ENCODE measurements around the gene JAKMIP2. TPM values are rescaled to one million over a fixed set of nuclear protein-coding genes. Genes with fewer than 3 reads are reported as not detected.

JAKMIP2 gene
- total RNA-seq, 1 donor from 2014 or later = 2.0 TPM

DNA sequence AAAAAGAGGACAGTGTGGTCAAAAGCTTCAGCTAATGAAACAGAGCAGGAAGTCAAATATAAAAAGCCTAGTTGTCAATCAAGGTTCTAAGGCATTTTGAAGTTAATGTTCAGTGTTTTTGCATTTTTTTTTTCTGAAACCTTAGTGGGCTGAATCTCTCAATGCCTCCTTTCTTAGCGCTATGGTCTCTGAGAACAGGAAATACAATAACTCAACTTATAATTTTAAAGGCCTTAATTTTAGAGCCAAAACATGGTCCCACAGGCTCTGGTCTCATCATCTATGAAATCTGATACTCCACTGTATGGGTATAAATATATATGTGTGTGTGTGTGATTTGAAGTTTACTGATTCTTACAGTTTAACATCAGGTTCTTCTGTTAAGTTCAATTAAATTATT lies 209.3 kb downstream of the JAKMIP2 start:
- TF ChIP-seq, protein P1, sequence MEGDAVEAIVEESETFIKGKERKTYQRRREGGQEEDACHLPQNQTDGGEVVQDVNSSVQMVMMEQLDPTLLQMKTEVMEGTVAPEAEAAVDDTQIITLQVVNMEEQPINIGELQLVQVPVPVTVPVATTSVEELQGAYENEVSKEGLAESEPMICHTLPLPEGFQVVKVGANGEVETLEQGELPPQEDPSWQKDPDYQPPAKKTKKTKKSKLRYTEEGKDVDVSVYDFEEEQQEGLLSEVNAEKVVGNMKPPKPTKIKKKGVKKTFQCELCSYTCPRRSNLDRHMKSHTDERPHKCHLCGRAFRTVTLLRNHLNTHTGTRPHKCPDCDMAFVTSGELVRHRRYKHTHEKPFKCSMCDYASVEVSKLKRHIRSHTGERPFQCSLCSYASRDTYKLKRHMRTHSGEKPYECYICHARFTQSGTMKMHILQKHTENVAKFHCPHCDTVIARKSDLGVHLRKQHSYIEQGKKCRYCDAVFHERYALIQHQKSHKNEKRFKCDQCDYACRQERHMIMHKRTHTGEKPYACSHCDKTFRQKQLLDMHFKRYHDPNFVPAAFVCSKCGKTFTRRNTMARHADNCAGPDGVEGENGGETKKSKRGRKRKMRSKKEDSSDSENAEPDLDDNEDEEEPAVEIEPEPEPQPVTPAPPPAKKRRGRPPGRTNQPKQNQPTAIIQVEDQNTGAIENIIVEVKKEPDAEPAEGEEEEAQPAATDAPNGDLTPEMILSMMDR (IDR thresholded peaks at IDR 0.05) = no peak
- H3K36me3 Mint-ChIP-seq (ENCODE audit: low read depth) = no peaks in the 10 kb centered on the region
- intact Hi-C loops (cut with micrococcal nuclease) = no loop called here
- ChIA-PET CTCF (no interaction called here), POLR2A (no interaction called here)
- no peak for DNase-seq
- no peak overlapping the region for H3K4me3 Mint-ChIP-seq
- H3K27ac Mint-ChIP-seq = no peak overlapping the region
- H3K9me3 Mint-ChIP-seq = no peaks in the 10 kb centered on the region
- H3K27me3 Mint-ChIP-seq = peaks cover 2% of the 10 kb centered on the region
- ATAC-seq (ENCODE audit: low read depth) = no peak
- H3K4me1 Mint-ChIP-seq = no peaks in the 10 kb centered on the region

DNA sequence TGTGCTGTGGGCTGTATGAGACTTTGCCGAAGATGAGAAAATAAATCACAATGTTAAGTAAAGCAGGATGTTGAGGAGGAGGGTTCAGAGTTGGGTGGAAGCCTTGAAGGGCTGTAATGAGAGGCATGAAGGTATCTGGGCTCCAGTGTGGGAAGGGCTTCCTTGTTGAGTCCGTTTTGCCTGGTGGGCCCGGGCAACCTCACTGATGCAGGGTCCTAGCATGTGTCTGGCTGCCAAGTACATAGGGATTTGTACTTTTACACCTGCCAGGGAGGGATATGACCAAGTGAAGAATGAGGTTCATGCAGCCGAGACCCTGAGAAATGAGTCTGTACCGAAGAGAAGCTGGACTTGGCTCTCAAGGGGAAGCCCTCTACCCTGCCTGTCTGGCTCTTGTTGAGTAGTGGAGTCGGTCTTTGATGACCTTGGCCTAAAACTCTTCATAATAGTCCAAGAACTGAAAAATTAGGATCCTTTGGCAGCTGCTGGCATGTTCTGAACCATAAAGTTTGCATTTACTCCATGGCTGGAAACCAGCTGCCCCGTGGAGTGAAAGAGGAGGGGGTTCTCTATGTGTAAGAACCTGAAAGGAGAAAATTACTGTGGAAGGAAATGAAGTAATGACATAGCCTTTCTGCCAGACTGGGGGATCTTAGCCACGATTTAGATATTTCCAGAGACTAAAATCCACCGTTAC lies 213.7 kb downstream of the JAKMIP2 start:
- Mint-ChIP-seq H3K4me1 (no peaks in the 10 kb centered on the region), H3K9me3 (no peaks in the 10 kb centered on the region), H3K27me3 (no peaks in the 10 kb centered on the region), H3K36me3 (ENCODE audit: low read depth) (no peaks in the 10 kb centered on the region), H3K27ac (no peak overlapping the region), H3K4me3 (no peak overlapping the region)
- TF ChIP-seq, protein P1 (IDR thresholded peaks at IDR 0.05) = no peak
- CTCF ChIA-PET = no interaction called here
- DNase-seq (no peak), ATAC-seq (ENCODE audit: low read depth) (no peak)
- POLR2A ChIA-PET = no interaction called here
- intact Hi-C loops (cut with micrococcal nuclease) = no loop called here

DNA sequence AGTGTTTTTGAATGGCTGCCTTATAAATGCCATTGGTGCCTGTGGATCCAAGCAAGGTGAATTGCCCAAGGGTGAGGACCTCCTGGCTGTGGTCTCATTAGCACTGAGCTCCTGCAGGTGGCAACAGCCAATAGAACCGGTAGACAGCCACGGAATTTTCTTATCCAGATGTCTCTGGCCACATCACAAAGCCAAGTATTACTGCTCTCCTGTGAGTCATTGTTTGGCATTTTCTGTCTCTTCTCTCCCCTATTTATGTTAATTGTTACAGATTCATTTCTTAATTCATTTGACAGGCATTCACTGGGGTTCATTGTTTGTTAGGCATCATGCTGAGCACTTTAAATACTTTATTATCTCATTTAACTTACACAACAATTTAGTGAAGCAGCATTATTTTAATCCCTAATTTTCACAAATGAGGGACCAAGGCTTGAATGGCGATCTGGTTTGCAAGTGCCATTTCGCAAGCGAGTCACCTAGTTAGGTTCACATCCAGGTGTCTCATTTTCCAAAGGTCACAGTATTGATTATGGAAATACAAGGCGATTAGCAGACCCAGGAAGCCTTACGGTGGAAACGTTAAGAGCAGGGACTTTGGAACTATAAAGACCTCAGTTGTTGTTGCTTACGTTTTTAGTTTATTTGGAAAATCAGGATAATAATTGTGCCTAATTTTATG lies 214.5 kb downstream of the JAKMIP2 start:
- no peak for DNase-seq
- Mint-ChIP-seq H3K9me3 (no peaks in the 10 kb centered on the region), H3K4me1 (no peaks in the 10 kb centered on the region), H3K27ac (no peak overlapping the region), H3K36me3 (ENCODE audit: low read depth) (no peaks in the 10 kb centered on the region), H3K27me3 (no peaks in the 10 kb centered on the region), H3K4me3 (no peak overlapping the region)
- ATAC-seq (ENCODE audit: low read depth) = no peak
- ChIA-PET POLR2A (no interaction called here), CTCF (no interaction called here)
- intact Hi-C loops (cut with micrococcal nuclease) = no loop called here
- TF ChIP-seq, protein P1 (IDR thresholded peaks at IDR 0.05) = no peak

DNA sequence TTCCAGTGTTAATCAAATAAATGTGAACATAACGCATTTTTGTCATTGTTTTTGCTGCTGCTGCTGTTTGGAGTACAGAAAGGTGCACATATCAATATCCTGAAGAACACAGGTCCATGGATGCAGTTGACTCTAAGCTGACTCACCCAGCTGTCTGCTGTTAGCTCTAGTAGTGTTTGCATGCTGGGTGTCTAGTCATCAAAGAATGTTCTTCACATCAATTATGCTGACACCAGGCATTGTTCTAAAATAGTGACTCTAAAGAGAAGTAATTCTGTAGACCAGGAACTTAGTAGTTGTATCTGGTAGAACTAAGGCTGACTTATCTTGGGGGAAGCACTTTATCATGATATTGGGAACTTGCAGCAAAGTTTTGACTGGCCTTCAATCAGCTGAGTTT lies 217.0 kb downstream of the JAKMIP2 start:
- Mint-ChIP-seq H3K4me3 (no peak overlapping the region), H3K9me3 (no peaks in the 10 kb centered on the region), H3K4me1 (no peaks in the 10 kb centered on the region), H3K36me3 (ENCODE audit: low read depth) (no peaks in the 10 kb centered on the region), H3K27ac (no peak overlapping the region), H3K27me3 (no peaks in the 10 kb centered on the region)
- TF ChIP-seq, protein P1 (IDR thresholded peaks at IDR 0.05) = no peak
- no peak for ATAC-seq (ENCODE audit: low read depth)
- ChIA-PET CTCF (no interaction called here), POLR2A (no interaction called here)
- no peak for DNase-seq
- intact Hi-C loops (cut with micrococcal nuclease) = no loop called here

DNA sequence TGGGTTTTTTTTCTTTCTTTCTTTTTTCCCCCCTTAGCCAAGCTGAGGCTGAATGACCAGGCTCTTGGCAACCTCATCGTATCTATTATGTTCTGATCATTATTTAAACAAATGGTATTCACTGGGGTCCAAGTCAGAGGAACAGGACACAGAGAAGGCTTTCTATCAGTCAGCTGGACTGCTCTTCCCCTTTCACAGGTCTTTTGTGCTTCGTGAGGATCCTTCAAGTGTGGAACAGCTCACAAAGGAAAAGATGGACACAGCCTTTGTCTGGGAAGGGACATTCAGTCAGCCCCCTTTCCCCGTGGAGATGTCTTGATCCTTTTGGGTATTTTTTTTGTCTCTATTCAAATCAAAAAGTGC lies 218.4 kb downstream of the JAKMIP2 start:
- Mint-ChIP-seq H3K27ac (no peak overlapping the region), H3K4me1 (no peaks in the 10 kb centered on the region), H3K9me3 (no peaks in the 10 kb centered on the region), H3K27me3 (no peaks in the 10 kb centered on the region), H3K36me3 (ENCODE audit: low read depth) (no peaks in the 10 kb centered on the region), H3K4me3 (no peak overlapping the region)
- ATAC-seq (ENCODE audit: low read depth) (no peak), DNase-seq (no peak)
- POLR2A ChIA-PET = no interaction called here
- TF ChIP-seq, protein P1 (IDR thresholded peaks at IDR 0.05) = no peak
- intact Hi-C loops (cut with micrococcal nuclease) = no loop called here
- CTCF ChIA-PET = no interaction called here

All from activated B cell treated with CpG ODN at 0.5 μM for 24 hours (primary cell).